CD4-positive, alpha-beta T cell treated with Interleukin-10 for 1 hour (primary cell): Measurements from ENCODE around the gene SLC25A41.
A peak's percentile ranks its signal among the peaks of the same experiment; 100 is the strongest.
"Not testable (repeated sequence)": the region's sequence is repeated elsewhere in the genome, so short reads cannot be mapped to it uniquely, and the experiment has no call there.

ENCODE experiments used
- DNase-seq: peaks from one replicate; pipeline ENCODE4 v3.0.0-alpha.2; 2020

Gene SLC25A41

DNA sequence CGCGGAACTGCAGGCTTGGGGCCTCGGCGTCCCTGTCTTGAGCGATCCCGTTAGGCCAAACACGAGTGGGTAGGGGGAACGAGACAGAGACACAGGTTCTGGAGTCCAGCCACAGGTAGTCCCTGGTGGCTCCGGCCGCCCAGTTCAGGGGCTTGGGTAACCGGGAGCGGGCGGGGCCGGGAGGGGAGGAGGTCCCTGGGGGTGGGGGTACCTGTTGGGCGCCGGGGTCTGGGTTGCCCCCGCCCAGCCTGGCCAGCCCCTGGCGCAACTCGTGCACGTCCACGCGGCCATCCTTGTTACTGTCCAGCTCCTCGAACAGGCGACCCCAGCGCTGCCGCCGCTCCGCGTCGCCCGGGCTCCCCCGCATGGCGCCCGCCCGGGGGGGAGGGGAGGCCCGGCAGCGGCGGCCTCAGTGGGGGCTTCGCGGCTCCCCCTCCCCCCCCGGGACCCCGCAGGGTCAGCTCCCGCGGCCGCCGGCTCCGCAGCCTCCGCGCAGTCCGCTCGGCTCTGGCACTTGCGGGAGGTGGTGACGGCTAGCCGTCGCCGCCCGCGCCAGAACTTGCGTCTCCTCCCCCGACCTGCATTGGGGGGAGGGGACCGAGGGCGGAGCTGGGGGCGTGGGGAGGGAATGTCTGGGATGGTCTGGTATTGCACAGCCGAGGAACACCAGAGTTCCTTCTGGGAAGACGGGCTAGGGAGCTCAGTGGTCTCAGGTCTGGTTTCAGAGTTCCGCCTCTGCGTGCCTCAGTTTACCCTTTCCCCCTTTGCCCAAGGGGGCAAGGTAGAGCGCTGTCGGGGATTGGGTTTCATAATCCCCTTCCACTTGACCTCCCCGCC is 25.9 kb upstream of the SLC25A41 start, which contains the start of gene SLC25A23:
Gene SLC25A23 (minus strand): TSS at position 531 of the 837 bp plus-strand sequence. CDS start 164 bp downstream, at position 367.
- peak; percentile 70 for DNase-seq

DNA sequence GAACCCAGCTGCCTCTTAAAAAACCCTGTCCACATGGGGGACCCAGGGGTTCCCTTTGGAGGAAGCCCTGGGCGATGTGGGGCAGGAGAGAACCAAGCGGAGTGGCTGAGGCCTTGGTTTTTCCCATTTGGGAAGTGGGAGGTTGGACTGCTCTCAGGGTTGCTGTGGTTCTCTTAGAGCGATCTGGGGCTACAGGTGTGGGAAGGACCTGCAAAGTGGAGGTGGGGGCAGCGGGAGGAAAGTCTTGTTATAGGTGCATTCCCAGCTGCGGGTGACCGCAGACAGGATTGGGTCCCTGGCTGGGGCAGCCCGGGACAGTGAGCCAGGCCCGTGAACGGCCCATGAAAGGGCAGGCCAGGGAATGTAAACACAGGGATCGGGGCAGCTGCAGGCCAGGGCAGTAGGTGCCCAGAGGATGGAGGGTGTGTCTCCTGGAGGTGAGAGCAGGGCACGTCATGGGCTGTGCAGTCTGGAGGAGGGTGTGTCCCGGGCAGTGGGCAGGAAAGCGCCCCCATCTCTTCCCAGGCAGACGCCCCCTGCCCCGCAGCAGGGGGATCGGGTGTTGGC is 25.2 kb upstream of the SLC25A41 start:
- no peak for DNase-seq

GRCh38 chr19:6457958-6458694 is 24.6 kb upstream of the SLC25A41 start:
- DNase-seq: no peak

- no peak for DNase-seq
Measured at GRCh38 chr19:6455924-6456323, 22.4 kb upstream of the SLC25A41 start.

GRCh38 chr19:6453951-6454565 is 20.5 kb upstream of the SLC25A41 start:
- no peak for DNase-seq

DNA sequence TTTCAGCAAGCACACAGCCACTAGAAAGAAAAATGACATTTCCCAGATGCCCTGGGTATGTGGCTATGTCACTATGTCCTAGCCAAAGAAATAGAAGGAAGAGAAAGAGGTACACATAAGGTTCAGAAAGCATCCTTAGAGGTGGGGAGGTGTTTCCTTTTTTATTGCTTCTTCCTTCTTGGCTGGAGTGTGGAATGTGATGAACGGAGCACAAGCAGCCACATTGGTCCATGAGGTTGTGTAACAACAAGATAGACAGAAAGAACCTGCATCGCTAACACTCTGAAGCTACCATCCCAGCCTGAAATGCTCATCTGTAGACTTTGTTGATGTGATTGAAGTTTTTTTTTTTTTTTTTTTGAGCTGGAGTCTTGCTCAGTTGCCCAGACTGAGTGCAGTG is 19.3 kb upstream of the SLC25A41 start:
- DNase-seq: no peak

GRCh38 chr19:6452223-6452614 is 18.7 kb upstream of the SLC25A41 start:
- DNase-seq: no peak

- DNase-seq: no peak
Measured at GRCh38 chr19:6451583-6452222, 18.1 kb upstream of the SLC25A41 start.

- no peak for DNase-seq
Measured at GRCh38 chr19:6450166-6450565, 16.6 kb upstream of the SLC25A41 start.

- no peak for DNase-seq
Measured at GRCh38 chr19:6448045-6448444, 14.5 kb upstream of the SLC25A41 start.

DNA sequence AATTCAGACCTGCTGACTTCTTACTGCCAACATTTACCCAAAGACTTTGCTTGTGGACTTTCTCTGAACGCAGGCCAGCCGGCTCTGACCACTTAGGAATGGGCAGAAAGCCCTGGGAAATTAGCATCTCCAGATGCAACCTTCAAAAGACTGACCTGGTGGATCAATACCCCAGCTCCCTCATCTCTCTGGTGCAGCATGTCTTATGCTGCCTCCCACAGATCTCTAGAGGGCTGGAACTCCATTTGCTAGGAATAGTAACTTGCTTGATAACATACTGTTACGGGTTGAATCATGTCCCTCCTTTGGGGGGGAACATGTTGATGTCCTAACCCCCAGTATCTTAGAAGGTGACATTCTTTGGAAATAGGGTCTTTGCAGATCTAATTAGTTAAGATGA is 12.9 kb upstream of the SLC25A41 start:
- DNase-seq: no peak

DNA sequence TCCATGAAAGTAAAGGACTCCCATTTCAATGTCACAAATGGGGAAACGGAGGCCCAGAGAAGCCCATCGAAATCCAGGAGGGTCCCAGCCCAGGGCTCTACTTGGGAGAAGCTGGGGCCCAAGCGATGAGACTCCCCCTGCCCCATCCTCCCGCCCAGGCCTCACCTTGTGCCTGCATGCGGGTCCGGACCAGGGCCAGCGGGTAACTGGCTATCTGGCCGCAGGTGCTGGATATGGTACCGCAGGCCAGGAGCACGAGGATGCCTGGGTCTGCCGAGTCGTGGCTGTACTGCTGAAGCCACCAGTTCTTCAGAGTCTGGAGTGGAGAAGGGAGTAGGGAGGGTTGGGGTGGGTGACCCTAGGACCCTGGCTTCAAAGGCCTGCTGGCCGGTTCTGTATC is 10.4 kb upstream of the SLC25A41 start:
- DNase-seq: no peak

GRCh38 chr19:6442087-6442688 is 8.6 kb upstream of the SLC25A41 start:
- no peak for DNase-seq

- DNase-seq: no peak
Measured at GRCh38 chr19:6440905-6441304, 7.3 kb upstream of the SLC25A41 start.

DNA sequence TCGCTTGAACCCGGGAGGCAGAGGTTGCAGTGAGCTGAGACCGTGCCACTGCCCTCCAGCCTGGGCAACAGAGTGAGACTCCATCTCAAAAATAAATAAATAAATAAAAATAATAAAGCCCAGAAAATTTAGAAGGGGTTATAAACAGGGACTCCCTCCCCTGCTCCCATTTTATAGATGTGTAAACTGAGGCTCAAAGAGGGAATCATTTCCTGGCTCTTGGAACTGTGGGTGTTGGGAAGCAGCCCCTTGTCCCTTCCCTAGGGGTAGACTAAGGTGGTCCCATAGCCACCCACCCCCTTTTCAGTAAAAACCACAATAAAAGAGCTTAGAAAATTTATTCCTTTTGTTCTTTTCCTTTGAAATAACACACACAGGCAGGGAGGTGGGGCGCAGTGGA is 6.2 kb upstream of the SLC25A41 start:
- DNase-seq: no peak

GRCh38 chr19:6433165-6433564 is 398 bp downstream of the SLC25A41 start:
- no peak for DNase-seq

- no peak for DNase-seq
Measured at GRCh38 chr19:6431891-6432290, 1.7 kb downstream of the SLC25A41 start.

DNA sequence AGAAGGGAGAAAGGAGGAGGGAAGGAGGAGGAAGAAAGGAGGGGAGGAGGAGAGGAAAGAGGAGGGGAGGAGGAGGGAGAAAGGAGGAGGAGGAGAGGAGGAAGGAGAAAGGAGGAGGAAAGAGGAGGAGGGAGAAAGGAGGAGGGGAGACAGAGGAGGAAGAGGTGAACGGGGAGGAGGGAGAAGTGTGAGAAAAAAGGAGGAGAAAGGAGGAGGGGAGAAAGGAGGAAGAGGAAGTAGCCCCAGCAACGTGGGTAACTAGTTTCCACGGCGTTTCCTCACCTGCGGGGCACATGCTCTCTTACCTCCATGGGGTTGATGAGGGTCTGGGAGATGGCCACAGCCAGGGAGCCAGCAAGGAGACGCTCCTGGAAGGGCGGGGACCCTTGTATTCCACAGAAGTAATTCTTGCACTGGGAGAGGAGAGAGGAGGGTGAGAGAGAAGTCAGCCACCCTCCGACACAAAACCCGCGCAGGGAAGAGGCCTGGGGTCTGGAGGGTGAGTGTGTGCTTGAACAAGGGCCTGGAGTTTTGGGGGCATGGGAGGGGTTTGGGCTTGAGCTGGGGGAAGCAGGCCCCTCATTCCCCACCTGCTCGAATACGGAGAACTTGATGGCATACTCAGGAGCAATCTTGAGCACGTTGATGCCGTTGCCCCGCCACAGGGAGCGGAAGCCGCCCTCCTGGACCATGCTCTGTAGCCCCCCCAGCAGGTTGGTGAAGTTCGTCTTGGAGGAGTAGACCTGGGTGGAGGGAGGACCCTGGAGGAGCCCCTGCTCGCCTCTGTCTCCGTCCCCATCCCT is 3.9 kb downstream of the SLC25A41 start:
- no peak for DNase-seq

- not testable (repeated sequence) for DNase-seq
Measured at GRCh38 chr19:6428692-6429418, 4.7 kb downstream of the SLC25A41 start.

DNA sequence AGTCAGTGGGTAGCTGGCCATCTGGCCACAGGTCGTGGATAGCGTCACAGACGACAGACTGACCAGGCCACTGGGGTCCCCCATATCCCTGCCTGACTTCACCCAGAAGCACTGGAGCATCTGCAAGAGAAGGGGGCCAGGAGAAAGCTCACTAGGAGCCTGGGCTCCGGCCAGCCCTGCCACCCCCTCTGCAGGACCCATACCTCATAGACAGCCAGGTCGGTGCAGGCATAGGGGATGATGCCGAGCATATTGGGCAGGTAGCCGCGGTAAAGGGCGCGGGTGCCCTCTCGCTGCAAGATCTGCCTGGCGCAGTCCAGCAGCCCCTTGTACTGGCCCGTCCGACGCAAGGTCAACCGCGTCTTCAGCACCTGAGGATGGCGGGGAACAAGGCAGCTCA is 6.4 kb downstream of the SLC25A41 start:
- DNase-seq: no peak
